Renal cortex interstitium (tissue), 11 donors: ENCODE data around the gene TPST2. TPM values are rescaled to one million over a fixed set of nuclear protein-coding genes. Genes with fewer than 3 reads are reported as not detected.

Source experiments
- DNase-seq, 11 donors: peaks; one replicate each; pipeline ENCODE4 v3.0.0-alpha.2; 2013; ENCODE audit warnings: low read depth in 9 of 11, low spot score in 4 of 11; ENCODE audit errors: extremely low read depth in 1 of 11
- polyA plus RNA-seq, 3 donors: library from polyadenylated mRNA; unstranded; fragments of 120-200 nt; gene quantifications; one replicate each; pipeline ENCODE4 v1.2.1, GENCODE V29; 2013; ENCODE audit not compliant: insufficient read length in 3 of 3

The TPST2 gene
- polyA plus RNA-seq, 3 donors, result 24.8 to 30.3 (median 27.8) TPM

- DNase-seq, result no peak
These were observed 63.9 kb downstream of the TPST2 start for GRCh38 chr22:26525946-26526564.

GRCh38 chr22:26524870-26525269 is 65.1 kb downstream of the TPST2 start:
- no peak for DNase-seq

DNA sequence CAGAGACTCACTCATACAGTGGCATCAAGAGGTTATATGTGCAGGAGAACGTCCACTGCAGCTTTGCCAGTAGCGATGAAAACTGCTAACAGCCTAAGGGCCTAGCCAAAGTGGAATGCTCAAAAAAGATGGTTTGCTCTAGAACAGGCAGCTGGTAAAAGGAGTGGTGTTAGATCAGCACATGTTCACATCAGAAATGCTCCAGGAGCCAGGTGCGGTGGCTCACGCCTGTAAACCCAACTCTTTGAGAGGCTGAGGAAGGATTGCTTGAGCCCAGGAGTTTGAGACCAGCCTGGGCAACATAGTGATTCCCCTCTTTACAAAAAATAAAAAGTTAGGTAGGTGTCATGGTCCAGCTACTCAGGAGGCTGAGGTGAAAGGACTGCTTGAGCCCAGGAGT is 67.3 kb downstream of the TPST2 start:
- DNase-seq, result no peak

DNA sequence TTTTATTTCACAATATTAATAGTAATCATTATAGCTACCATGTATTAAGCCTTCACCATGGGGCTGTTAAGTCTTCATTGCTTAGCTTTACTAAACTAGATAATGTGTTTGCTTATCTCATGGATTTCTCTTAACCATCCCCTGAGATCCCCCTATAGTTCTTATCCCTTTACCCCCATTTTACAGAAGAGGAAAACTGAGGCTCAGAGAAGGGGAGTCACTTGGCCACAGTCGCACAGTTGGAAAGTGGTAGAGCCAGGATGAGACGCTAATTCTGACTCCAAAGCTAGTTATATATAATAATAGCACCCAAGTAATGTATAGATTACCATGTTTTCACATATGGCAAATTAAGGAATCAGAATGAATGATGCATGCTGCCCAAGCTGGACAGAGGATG is 67.9 kb downstream of the TPST2 start:
- DNase-seq, result no peak

GRCh38 chr22:26517429-26517828 is 72.5 kb downstream of the TPST2 start:
- DNase-seq, result no peak

DNA sequence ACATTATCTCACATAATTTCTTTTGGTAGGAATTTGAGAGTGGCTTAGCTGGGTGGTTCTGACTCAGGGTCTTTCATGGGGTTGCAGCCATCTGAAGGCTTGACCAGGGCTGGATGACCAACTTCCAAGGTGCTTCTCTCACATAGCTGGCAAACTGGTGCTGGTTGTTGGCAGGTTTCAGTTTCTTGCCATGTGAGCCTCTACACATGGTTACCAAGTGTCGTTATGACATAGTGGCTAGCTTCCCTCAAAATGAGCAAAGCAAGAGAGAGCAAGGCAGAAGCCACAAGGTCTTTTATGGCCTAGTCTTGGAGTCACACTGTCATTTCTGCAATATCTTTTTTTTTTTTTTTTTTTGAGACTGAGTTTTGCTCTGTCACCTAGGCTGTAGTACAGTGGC is 73.4 kb downstream of the TPST2 start:
- no peak for DNase-seq

DNA sequence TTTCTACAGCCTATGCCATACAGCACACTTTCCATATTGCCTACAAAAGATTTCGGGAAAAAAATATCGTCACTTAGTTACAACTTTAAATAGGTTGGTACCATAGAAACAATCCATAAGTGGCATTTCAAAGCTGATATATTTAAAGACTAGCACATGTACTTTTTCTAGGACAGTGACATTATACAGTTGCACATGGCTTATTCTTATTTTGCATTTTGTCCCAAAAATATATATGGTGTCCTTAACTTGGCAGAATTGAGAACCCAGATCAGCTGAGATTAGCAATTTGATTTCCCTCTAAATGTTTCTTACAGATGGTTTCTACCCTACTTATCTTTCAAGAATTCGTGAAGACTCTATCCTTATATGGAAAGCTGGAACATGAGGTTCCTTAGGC is 74.0 kb downstream of the TPST2 start:
- no peak for DNase-seq

DNA sequence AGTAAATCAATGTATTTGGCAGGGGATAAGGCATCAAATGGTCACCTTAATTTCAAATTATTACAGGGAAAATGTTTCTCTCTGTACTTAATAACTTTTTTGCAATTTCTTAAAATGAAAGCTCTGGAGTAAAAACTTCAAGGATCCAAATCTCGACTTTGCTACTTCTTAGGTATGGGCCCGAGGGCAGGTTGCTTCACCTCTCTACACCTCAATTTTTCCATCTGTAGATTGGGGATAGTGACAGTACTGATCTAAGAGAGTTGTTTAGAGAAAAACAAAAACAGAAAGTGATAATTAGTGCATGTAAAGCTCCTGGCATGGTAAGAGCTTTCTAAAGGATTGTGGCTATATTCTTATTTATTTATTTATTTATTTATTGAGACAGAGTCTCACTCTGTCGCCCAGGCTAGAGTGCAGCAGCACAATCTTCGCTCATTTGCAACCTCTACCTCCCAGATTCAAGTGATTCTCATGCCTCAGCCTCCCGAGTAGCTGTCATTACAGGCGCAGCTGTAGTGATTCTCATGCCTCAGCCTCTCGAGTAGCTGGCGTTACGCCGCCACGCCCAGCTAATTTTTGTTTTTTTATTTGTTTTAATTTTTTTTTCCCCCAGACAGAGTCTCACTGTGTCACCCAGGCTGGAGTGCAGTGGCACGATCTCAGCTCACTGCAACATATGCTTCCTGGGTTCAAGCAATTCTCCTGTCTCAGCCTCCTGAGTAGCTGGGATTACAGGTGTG is 75.3 kb downstream of the TPST2 start:
- DNase-seq, result no peak

DNA sequence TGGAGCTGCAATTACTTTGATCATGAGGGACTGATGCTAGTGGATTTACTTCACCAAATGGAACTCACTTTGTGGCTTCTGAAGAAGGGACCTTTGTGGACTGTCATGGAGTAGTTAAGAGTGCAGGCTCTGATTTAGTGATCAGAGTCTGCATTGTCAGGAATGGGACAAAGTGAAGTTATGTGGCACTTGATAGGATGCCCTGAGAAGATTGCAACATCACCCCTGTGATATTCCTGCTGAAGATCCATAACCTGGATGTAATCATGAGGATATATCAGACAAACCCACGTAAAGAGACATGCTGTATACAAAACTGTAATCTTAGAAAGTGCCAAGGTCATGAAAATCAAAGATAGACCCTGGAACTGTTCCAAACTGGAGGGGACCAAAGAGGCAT is 76.1 kb downstream of the TPST2 start:
- no peak for DNase-seq

- DNase-seq, result peak; percentile 82 to 93 (median 89)
These were observed 77.7 kb downstream of the TPST2 start, which contains the start of gene TFIP11 for GRCh38 chr22:26512149-26512793. Gene TFIP11, minus strand, starts transcription at chr22:26512473. Its CDS starts 2,201 bp downstream, at chr22:26510272.

DNA sequence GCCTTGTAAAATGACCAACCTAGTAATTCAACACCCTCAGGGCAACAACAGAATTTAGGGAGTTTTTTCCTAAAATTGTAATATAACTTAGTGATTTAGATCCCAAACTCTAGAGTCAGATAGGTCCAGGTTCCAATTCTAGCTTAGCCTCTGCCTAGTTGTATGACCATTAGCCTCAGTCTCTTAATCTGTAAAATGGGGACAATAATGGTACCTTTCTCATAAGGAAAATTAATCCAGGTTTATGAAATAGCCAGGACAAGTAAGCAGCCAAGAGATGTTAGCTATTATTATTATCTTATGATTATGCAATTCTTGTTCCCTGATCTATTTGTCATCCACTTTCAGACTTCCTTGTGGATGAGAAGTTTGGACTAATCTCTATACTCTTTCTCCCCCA is 81.8 kb downstream of the TPST2 start:
- no peak for DNase-seq

GRCh38 chr22:26503758-26504157 is 86.2 kb downstream of the TPST2 start:
- no peak for DNase-seq

DNA sequence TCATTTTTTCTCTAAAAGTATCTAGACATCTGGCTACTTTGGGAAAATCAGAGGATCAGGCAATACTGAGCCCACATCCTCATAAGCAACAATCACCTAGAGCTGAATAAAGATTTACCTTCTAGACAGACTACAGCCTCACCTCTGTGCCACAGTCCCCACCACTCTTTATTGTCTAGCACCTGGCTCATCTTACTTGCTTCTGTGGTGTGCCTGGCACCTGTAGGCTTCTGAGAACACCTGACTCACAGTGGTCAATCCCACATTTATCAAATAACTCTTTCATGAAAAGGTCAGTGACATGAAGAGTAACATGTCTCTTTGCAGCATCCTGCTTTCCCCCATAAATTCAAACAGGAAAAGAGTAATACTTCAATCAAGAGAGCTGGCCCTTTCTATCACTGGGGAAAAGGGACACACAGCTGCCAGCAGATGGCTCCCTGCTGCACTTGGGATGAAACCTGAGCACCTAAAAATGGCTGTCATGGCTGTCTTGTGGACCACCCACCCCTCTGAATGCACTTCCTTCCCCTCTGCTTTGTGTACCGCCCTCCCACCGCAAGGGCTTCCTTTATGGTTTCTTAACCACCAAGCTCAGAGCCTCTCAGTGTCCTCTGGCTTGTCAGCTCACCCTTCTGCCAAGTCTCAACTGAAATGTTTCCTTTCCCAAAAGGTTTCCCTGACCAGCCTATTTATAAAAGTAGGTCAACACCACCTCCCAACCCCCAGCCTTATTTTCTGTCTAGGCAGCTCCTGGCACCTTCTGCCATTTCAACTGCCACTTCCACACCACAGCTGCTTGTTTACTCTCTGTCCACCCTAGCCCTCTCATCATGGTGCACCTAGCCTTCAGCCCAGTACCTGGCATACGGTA is 87.0 kb downstream of the TPST2 start:
- peak in 4 of 11 donors; percentile 12 to 32 (median 17) for DNase-seq

GRCh38 chr22:26501996-26502395 is 87.9 kb downstream of the TPST2 start:
- no peak for DNase-seq

GRCh38 chr22:26499188-26499703 is 90.7 kb downstream of the TPST2 start:
- no peak for DNase-seq

DNA sequence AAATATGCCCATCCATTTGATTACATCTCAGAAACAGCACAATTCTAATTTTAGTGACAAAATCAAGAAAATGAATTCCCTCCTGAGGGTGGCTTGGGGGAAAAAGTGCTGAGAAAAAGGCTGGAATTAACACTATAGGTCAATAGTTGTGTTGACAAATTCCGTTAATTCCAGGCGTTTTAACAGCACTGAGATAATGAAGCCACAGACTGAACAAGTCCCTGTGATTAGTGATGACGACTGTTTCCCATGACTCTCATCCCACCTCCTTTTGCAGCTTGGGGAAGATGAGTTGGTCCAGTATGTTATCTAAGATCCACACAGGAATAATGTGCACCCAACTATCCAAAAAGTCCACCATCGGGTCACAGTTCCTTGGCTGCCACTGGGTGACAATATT is 93.5 kb downstream of the TPST2 start:
- no peak for DNase-seq

DNA sequence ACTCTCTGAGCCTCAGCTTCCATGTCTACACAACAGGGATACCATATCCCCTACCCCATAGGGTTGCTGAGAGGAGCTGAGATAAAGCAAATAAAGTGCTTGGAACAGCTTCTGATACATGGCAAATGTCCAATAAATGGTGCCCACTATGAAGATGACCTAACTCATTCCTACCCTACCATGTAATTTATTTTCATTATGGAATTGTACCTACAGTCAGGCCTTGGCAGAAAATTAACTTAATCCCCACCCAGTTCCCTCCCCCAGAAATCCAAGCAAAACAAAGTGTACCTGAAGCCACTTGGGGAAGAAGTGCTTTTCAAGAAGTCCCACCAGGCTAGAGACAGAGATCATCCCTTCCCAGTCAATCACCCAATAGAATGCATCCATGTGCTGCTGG is 95.4 kb downstream of the TPST2 start:
- no peak for DNase-seq

GRCh38 chr22:26492220-26492619 is 97.7 kb downstream of the TPST2 start:
- DNase-seq, result no peak

DNA sequence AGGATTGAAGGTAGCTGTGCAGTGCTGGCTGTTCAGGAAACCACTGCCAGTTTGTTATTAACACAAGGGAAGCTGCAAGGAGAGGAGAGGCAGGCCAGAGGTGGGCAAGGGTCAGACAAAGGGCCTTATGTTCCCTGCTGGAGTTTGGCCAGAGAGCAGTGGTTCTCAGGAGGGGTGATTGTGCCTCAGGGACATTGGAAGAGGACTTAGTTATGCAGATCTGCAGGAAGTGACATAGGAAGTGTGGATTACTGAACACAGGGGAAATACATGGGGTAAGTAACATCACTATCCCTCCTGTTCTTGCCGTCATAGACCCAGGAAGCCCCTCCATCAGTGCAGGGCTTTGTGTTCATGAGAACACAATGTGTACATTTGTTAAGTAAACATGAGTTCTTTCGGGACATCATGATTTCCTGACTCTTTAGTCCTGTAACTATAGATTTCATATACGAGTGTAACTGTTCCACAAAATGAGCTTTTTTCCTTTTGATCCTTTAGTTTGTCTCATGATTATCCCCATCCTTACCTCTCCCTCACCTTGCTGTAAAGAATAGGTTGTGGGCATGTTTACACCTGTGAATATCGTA is 100.4 kb downstream of the TPST2 start:
- no peak for DNase-seq
